ENCODE results near the gene MAP3K6.

DNA sequence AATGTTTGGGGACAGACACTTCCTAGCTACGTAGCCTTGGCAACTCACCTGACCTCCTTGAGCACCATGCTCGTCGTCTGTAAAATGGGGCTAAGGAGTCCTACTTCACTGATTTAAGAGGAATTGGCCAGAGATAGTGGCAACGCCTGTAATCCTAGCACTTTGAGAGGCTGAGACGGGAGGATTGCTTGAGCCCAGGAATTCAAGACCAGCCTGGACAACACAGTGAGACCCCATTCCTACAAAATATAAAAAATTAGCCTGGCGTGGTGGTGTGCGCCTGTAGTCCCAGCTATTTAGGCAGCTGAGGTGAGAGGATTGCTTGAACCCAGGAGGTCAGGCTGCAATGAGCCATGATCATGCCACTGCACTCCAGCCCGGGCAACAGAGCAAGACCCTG lies 20.4 kb downstream of the MAP3K6 start:
- TF ChIP-seq CTCF (IDR thresholded peaks at IDR 0.05; ENCODE audit: insufficient read depth, low read length, poor library complexity, severe bottlenecking) (no peak), EZH2phosphoT487 (conservative IDR thresholded peaks at IDR 0.05; ENCODE audit: low read length) (no peak)

Measured in SU-DHL-6 (cell line).